22Rv1 (cell line): Measurements from ENCODE around the gene MAFF.

Experiments used
- ZFX ChIP-seq: fragments of 450-650 bp; IDR thresholded peaks from 2 replicates; pipeline ENCODE4 v1.6.1; 2017; ENCODE audit warnings: antibody characterized with exemption, borderline replicate concordance
- TF ChIP-seq, protein P1 (sequence below): fragments of 450-650 bp; IDR thresholded peaks from 2 replicates; pipeline ENCODE4 v1.5.1; 2017; ENCODE audit warnings: mild to moderate bottlenecking

DNA sequence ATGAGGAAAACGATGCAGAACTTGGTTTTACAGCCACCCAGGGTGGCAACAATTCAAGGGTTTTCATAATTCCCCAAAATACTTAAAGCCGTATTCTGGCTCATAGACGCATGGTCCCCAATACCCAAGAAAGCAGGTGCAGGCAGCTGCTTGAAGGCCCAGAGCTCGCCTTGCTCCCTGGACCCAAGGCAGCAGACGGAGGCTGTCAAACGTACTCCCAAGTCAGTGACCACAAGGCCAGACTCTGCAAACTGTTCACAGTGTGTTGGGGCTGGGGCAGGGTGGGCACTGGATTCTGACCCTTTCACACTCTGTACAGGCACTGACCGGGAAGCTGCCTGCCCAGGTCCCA is 49.5 kb downstream of the MAFF start:
- TF ChIP-seq, protein P1, sequence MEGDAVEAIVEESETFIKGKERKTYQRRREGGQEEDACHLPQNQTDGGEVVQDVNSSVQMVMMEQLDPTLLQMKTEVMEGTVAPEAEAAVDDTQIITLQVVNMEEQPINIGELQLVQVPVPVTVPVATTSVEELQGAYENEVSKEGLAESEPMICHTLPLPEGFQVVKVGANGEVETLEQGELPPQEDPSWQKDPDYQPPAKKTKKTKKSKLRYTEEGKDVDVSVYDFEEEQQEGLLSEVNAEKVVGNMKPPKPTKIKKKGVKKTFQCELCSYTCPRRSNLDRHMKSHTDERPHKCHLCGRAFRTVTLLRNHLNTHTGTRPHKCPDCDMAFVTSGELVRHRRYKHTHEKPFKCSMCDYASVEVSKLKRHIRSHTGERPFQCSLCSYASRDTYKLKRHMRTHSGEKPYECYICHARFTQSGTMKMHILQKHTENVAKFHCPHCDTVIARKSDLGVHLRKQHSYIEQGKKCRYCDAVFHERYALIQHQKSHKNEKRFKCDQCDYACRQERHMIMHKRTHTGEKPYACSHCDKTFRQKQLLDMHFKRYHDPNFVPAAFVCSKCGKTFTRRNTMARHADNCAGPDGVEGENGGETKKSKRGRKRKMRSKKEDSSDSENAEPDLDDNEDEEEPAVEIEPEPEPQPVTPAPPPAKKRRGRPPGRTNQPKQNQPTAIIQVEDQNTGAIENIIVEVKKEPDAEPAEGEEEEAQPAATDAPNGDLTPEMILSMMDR, result no peak
- TF ChIP-seq ZFX, result no peak
